ENCODE results near the gene SOCS3. TPM values are rescaled to one million over a fixed set of nuclear protein-coding genes. Genes with fewer than 3 reads are reported as not detected.
A peak's percentile ranks its signal among the peaks of the same experiment; 100 is the strongest.

Gene SOCS3
- total and polyA plus RNA-seq, 5 experiments from 2014 or later = 0.86 to 43.9 (median 21.2) TPM

GRCh38 chr17:78330570-78331224, 29.2 kb downstream of the SOCS3 start:
- no peak overlapping the region for H3K4me3 Mint-ChIP-seq
- peaks cover 18 to 36% (median 32%) of the 10 kb centered on the region in 4 donors for H3K4me1 Mint-ChIP-seq
- ATAC-seq (no peak), DNase-seq (no peak)
- H3K9me3 Mint-ChIP-seq = no peaks in the 10 kb centered on the region
- POLR2A ChIA-PET = interaction anchor here (0.7 to 1.8 kb wide), 3 partner anchors 13 to 14 kb away, joined by 3 to 7 read pairs (median 4); no protein-coding TSS in a partner anchor
- H3K27me3 Mint-ChIP-seq = no peaks in the 10 kb centered on the region
- no peaks in the 10 kb centered on the region for H3K36me3 Mint-ChIP-seq
- peak overlapping the region in 5 of 10 donors; percentile 25 to 91 (median 55) for H3K27ac Mint-ChIP-seq

GRCh38 chr17:78329263-78330059, 30.4 kb downstream of the SOCS3 start:
- Mint-ChIP-seq H3K36me3 (no peaks in the 10 kb centered on the region), H3K27ac (peak overlapping the region in 7 of 10 donors; percentile 15 to 89 (median 36)), H3K4me3 (no peak overlapping the region), H3K27me3 (no peaks in the 10 kb centered on the region), H3K9me3 (no peaks in the 10 kb centered on the region), H3K4me1 (peaks cover 21 to 42% (median 37%) of the 10 kb centered on the region in 4 donors)
- no peak for DNase-seq
- no peak for ATAC-seq
- POLR2A ChIA-PET = interaction anchor here (0.7 to 1.8 kb wide), 5 partner anchors 11 to 170 kb away, joined by 3 to 7 read pairs (median 3); no protein-coding TSS in a partner anchor

- Mint-ChIP-seq H3K36me3 (no peaks in the 10 kb centered on the region), H3K4me1 (peaks cover 20 to 44% (median 33%) of the 10 kb centered on the region in 4 donors), H3K9me3 (no peaks in the 10 kb centered on the region), H3K4me3 (no peak overlapping the region), H3K27me3 (no peaks in the 10 kb centered on the region), H3K27ac (peak overlapping the region in 3 of 10 donors; percentile 24 to 41 (median 41))
- ATAC-seq (no peak), DNase-seq (no peak)
- POLR2A ChIA-PET = no interaction called here
These were observed 32.0 kb downstream of the SOCS3 start for GRCh38 chr17:78327880-78328279.

GRCh38 chr17:78325076-78325687, 34.7 kb downstream of the SOCS3 start:
- H3K9me3 Mint-ChIP-seq = no peaks in the 10 kb centered on the region
- ATAC-seq = no peak
- H3K4me1 Mint-ChIP-seq = peaks cover 12 to 44% (median 25%) of the 10 kb centered on the region in 4 donors
- H3K27ac Mint-ChIP-seq = peak overlapping the region in 9 of 10 donors; percentile 25 to 96 (median 92)
- POLR2A ChIA-PET = interaction anchor here (0.5 to 3.4 kb wide), 5 partner anchors 8 to 69 kb away, joined by 3 to 14 read pairs (median 3); partner anchors contain the start of gene SOCS3
- peak overlapping the region in 6 of 10 donors; percentile 29 to 82 (median 74) for H3K4me3 Mint-ChIP-seq
- no peaks in the 10 kb centered on the region for H3K36me3 Mint-ChIP-seq
- DNase-seq = no peak
- no peaks in the 10 kb centered on the region for H3K27me3 Mint-ChIP-seq

- Mint-ChIP-seq H3K27ac (peak overlapping the region; percentile 73 to 96 (median 90)), H3K4me1 (peaks cover 12 to 44% (median 25%) of the 10 kb centered on the region in 4 donors), H3K4me3 (peak overlapping the region; percentile 30 to 82 (median 72)), H3K9me3 (no peaks in the 10 kb centered on the region), H3K36me3 (no peaks in the 10 kb centered on the region), H3K27me3 (no peaks in the 10 kb centered on the region)
- POLR2A ChIA-PET = interaction anchor here (0.5 to 3.4 kb wide), 4 partner anchors 10 to 70 kb away, joined by 3 to 14 read pairs (median 3); partner anchors contain the start of gene SOCS3
- ATAC-seq (peak; percentile 81 to 83), DNase-seq (peak in 6 of 10 donors; percentile 17 to 44 (median 28))
These were observed 35.3 kb downstream of the SOCS3 start for GRCh38 chr17:78324391-78325075.

- Mint-ChIP-seq H3K27me3 (no peaks in the 10 kb centered on the region), H3K9me3 (no peaks in the 10 kb centered on the region), H3K4me1 (peaks cover 12 to 38% (median 20%) of the 10 kb centered on the region in 4 donors), H3K36me3 (no peaks in the 10 kb centered on the region), H3K27ac (peak overlapping the region; percentile 57 to 96 (median 90)), H3K4me3 (peak overlapping the region in 6 of 10 donors; percentile 44 to 82 (median 74))
- DNase-seq (no peak), ATAC-seq (no peak)
- POLR2A ChIA-PET = interaction anchor here (1.3 to 3.4 kb wide), 2 partner anchors 8 to 9 kb away, joined by 3 to 14 read pairs; no protein-coding TSS in a partner anchor
These were observed 36.0 kb downstream of the SOCS3 start for GRCh38 chr17:78323826-78324390.

GRCh38 chr17:78322858-78323455, 36.9 kb downstream of the SOCS3 start:
- POLR2A ChIA-PET = interaction anchor here (0.6 to 3.4 kb wide), 4 partner anchors 8 to 1424 kb away, joined by 3 to 14 read pairs (median 4); no protein-coding TSS in a partner anchor
- DNase-seq (no peak), ATAC-seq (no peak)
- H3K4me1 Mint-ChIP-seq = peaks cover 12 to 37% (median 18%) of the 10 kb centered on the region in 4 donors
- H3K9me3 Mint-ChIP-seq = no peaks in the 10 kb centered on the region
- no peaks in the 10 kb centered on the region for H3K36me3 Mint-ChIP-seq
- H3K4me3 Mint-ChIP-seq = peak overlapping the region in 1 of 10 donors; percentile 29
- no peaks in the 10 kb centered on the region for H3K27me3 Mint-ChIP-seq
- H3K27ac Mint-ChIP-seq = peak overlapping the region in 5 of 10 donors; percentile 14 to 55 (median 33)

- ATAC-seq = no peak
- Mint-ChIP-seq H3K27me3 (no peaks in the 10 kb centered on the region), H3K27ac (peak overlapping the region in 6 of 10 donors; percentile 14 to 55 (median 29)), H3K4me1 (peaks cover 13 to 43% (median 21%) of the 10 kb centered on the region in 4 donors), H3K4me3 (no peak overlapping the region), H3K9me3 (no peaks in the 10 kb centered on the region), H3K36me3 (no peaks in the 10 kb centered on the region)
- DNase-seq = no peak
- POLR2A ChIA-PET = interaction anchor here (3.4 kb wide), 1 partner anchor 8 kb away, joined by 14 read pairs; no protein-coding TSS in a partner anchor
These were observed 37.5 kb downstream of the SOCS3 start for GRCh38 chr17:78322327-78322857.

- peak overlapping the region in 2 of 10 donors; percentile 27 to 29 for H3K27ac Mint-ChIP-seq
- no peak overlapping the region for H3K4me3 Mint-ChIP-seq
- no peaks in the 10 kb centered on the region for H3K36me3 Mint-ChIP-seq
- peaks cover 0 to 1% (median 0%) of the 10 kb centered on the region in 5 donors for H3K27me3 Mint-ChIP-seq
- ATAC-seq (no peak), DNase-seq (no peak)
- POLR2A ChIA-PET = interaction anchor here (1.5 kb wide), 1 partner anchor 21 kb away, joined by 4 read pairs; no protein-coding TSS in a partner anchor
- peaks cover 15 to 53% (median 34%) of the 10 kb centered on the region in 4 donors for H3K4me1 Mint-ChIP-seq
- no peaks in the 10 kb centered on the region for H3K9me3 Mint-ChIP-seq
These were observed 41.0 kb downstream of the SOCS3 start for GRCh38 chr17:78318843-78319242.

GRCh38 chr17:78318407-78318806, 41.5 kb downstream of the SOCS3 start:
- Mint-ChIP-seq H3K27ac (peak overlapping the region in 1 of 10 donors; percentile 18), H3K4me1 (peaks cover 14 to 52% (median 34%) of the 10 kb centered on the region in 4 donors), H3K27me3 (peaks cover 0 to 1% (median 0%) of the 10 kb centered on the region in 5 donors), H3K4me3 (no peak overlapping the region), H3K9me3 (no peaks in the 10 kb centered on the region), H3K36me3 (no peaks in the 10 kb centered on the region)
- POLR2A ChIA-PET = interaction anchor here (1.0 to 1.5 kb wide), 2 partner anchors 12 to 21 kb away, joined by 3 to 4 read pairs; no protein-coding TSS in a partner anchor
- ATAC-seq (no peak), DNase-seq (no peak)
